ENCODE results near the gene MICB. TPM values are rescaled to one million over a fixed set of nuclear protein-coding genes. Genes with fewer than 3 reads are reported as not detected.

Gene MICB
- total RNA-seq, 2 experiments from 2014 or later = 14.3 to 14.7 TPM

GRCh38 chr6:31535538-31536324, 37.8 kb downstream of the MICB start:
- Mint-ChIP-seq H3K4me1 (ENCODE audit: low read depth) (peaks cover 36% of the 10 kb centered on the region), H3K4me3 (peak overlapping the region; percentile 26), H3K27me3 (no peaks in the 10 kb centered on the region), H3K27ac (peak overlapping the region; percentile 13), H3K9me3 (no peaks in the 10 kb centered on the region), H3K36me3 (ENCODE audit: low read depth) (peaks cover 92% of the 10 kb centered on the region)
- Histone ChIP-seq H3K4me3 (ENCODE audit: low read length) (no peak overlapping the region), H3K27me3 (ENCODE audit: control insufficient read depth in 1 of 2, insufficient read depth in 2 of 2, low read length in 2 of 2) (no peaks in the 10 kb centered on the region), H3K4me1 (ENCODE audit: insufficient read depth, low read length) (peaks cover 33% of the 10 kb centered on the region), H3K36me3 (ENCODE audit: insufficient read depth, low read length) (peaks cover 98% of the 10 kb centered on the region), H3K27ac (ENCODE audit: low read depth in 1 of 2, low read length in 2 of 2) (no peak overlapping the region), H3K9me3 (ENCODE audit: control insufficient read depth in 1 of 2, insufficient read depth in 1 of 2, low read length in 2 of 2) (no peaks in the 10 kb centered on the region)
- intact Hi-C loops (cut with DNase I, micrococcal nuclease) = no loop called here
- DNase-seq (no peak), ATAC-seq (ENCODE audit: poor library complexity) (no peak)
- ChIA-PET CTCF (interaction anchor here (1.0 kb wide), 1 partner anchor 94 kb away, joined by 5 read pairs; no protein-coding TSS in a partner anchor), POLR2A (interaction anchor here (0.6 to 1.8 kb wide), 4 partner anchors 18 to 40 kb away, joined by 3 to 4 read pairs (median 4); partner anchors contain the start of genes MICB and TNF)
- TF ChIP-seq CTCF (IDR thresholded peaks at IDR 0.05) = no peak

GRCh38 chr6:31538805-31539400, 41.0 kb downstream of the MICB start:
- Mint-ChIP-seq H3K9me3 (no peaks in the 10 kb centered on the region), H3K27ac (peak overlapping the region; percentile 99), H3K36me3 (ENCODE audit: low read depth) (peaks cover 76% of the 10 kb centered on the region), H3K27me3 (no peaks in the 10 kb centered on the region), H3K4me1 (ENCODE audit: low read depth) (peaks cover 61% of the 10 kb centered on the region), H3K4me3 (peak overlapping the region; percentile 96)
- intact Hi-C loops (cut with DNase I, micrococcal nuclease) = no loop called here
- Histone ChIP-seq H3K27me3 (ENCODE audit: control insufficient read depth in 1 of 2, insufficient read depth in 2 of 2, low read length in 2 of 2) (no peaks in the 10 kb centered on the region), H3K4me1 (ENCODE audit: insufficient read depth, low read length) (peaks cover 47% of the 10 kb centered on the region), H3K36me3 (ENCODE audit: insufficient read depth, low read length) (peaks cover 67% of the 10 kb centered on the region), H3K27ac (ENCODE audit: low read depth in 1 of 2, low read length in 2 of 2) (peak overlapping the region; percentile 94 to 95), H3K4me3 (ENCODE audit: low read length) (peak overlapping the region; percentile 91), H3K9me3 (ENCODE audit: control insufficient read depth in 1 of 2, insufficient read depth in 1 of 2, low read length in 2 of 2) (no peaks in the 10 kb centered on the region)
- CTCF ChIA-PET = interaction anchor here (1.3 to 3.9 kb wide), 3 partner anchors 11 to 45 kb away, joined by 3 to 30 read pairs (median 6); no protein-coding TSS in a partner anchor
- POLR2A ChIA-PET = interaction anchor here (0.9 to 4.0 kb wide), 5 partner anchors 10 to 268 kb away, joined by 3 to 88 read pairs (median 4); partner anchors contain the start of genes LSM2, MCCD1 and MICB
- ATAC-seq (ENCODE audit: poor library complexity) (no peak), DNase-seq (peak in 1 of 14 experiments; percentile 54)
- TF ChIP-seq CTCF (IDR thresholded peaks at IDR 0.05) = no peak

GRCh38 chr6:31540640-31541039, 42.7 kb downstream of the MICB start:
- Histone ChIP-seq H3K27me3 (ENCODE audit: control insufficient read depth in 1 of 2, insufficient read depth in 2 of 2, low read length in 2 of 2) (no peaks in the 10 kb centered on the region), H3K4me3 (ENCODE audit: low read length) (peak overlapping the region; percentile 91), H3K4me1 (ENCODE audit: insufficient read depth, low read length) (peaks cover 47% of the 10 kb centered on the region), H3K9me3 (ENCODE audit: control insufficient read depth in 1 of 2, insufficient read depth in 1 of 2, low read length in 2 of 2) (no peaks in the 10 kb centered on the region), H3K27ac (ENCODE audit: low read depth in 1 of 2, low read length in 2 of 2) (peak overlapping the region; percentile 94 to 95), H3K36me3 (ENCODE audit: insufficient read depth, low read length) (peaks cover 49% of the 10 kb centered on the region)
- Mint-ChIP-seq H3K27me3 (no peaks in the 10 kb centered on the region), H3K4me3 (peak overlapping the region; percentile 96), H3K4me1 (ENCODE audit: low read depth) (peaks cover 59% of the 10 kb centered on the region), H3K9me3 (no peaks in the 10 kb centered on the region), H3K36me3 (ENCODE audit: low read depth) (peaks cover 59% of the 10 kb centered on the region), H3K27ac (peak overlapping the region; percentile 99)
- ATAC-seq (ENCODE audit: poor library complexity) (no peak), DNase-seq (no peak)
- CTCF ChIA-PET = interaction anchor here (1.4 to 3.9 kb wide), 5 partner anchors 28 to 58 kb away, joined by 3 to 30 read pairs (median 8); no protein-coding TSS in a partner anchor
- POLR2A ChIA-PET = interaction anchor here (0.6 to 4.2 kb wide), 35 partner anchors 8 to 1215 kb away, joined by 3 to 106 read pairs (median 7); partner anchors contain the start of genes ABHD16A, ATF6B, BAG6 and CSNK2B
- no peak for TF ChIP-seq CTCF (IDR thresholded peaks at IDR 0.05)
- intact Hi-C loops (cut with DNase I, micrococcal nuclease) = loop anchor here (2.0 to 5.0 kb wide), 2 partner anchors 294 to 417 kb away; partner anchors contain the start of genes NELFE (in 1 of the 2) and SKIC2 (in 1 of the 2)

Measured in CD4-positive, alpha-beta T cell (primary cell).